ENCODE measurements around the gene COLEC11. TPM values are rescaled to one million over a fixed set of nuclear protein-coding genes. Genes with fewer than 3 reads are reported as not detected.

Gene COLEC11
- total RNA-seq, 1 experiment from 2014 or later = 0.39 TPM

- no peak overlapping the region for H4K5ac ChIP-seq (ENCODE audit: insufficient read length, low read depth, low read length)
- Mint-ChIP-seq H3K4me1 (peaks cover 3 to 5% of the 10 kb centered on the region in 2 experiments; a peak in 1 of 4 replicates), H3K27ac (peak overlapping the region in 1 of 3 experiments; percentile 61; a peak in 1 of 7 replicates), H3K36me3 (ENCODE audit: insufficient read depth in 1 of 3, low read depth in 3 of 3) (no peaks in the 10 kb centered on the region), H3K27me3 (ENCODE audit: low read depth) (peaks cover 16% of the 10 kb centered on the region), H3K4me3 (no peak overlapping the region; a peak in 2 of 5 replicates), H3K9me3 (no peaks in the 10 kb centered on the region)
- no peaks in the 10 kb centered on the region for H3K9me3 ChIP-seq (ENCODE audit: control insufficient read depth, low read depth, low read length)
- H3K27me3 ChIP-seq (ENCODE audit: insufficient read depth, low read length) = no peaks in the 10 kb centered on the region
- no peak overlapping the region for H2AK5ac ChIP-seq (ENCODE audit: insufficient read length, low read length)
- TF ChIP-seq CTCF (conservative IDR thresholded peaks at IDR 0.05) = no peak
- no peak overlapping the region for H3K9ac ChIP-seq (ENCODE audit: extremely low read depth, insufficient read length, low read length)
- H3K23me2 ChIP-seq (ENCODE audit: insufficient read length, low read depth, low read length, poor library complexity, severe bottlenecking) = no peaks in the 10 kb centered on the region
- no peak overlapping the region for H3K23ac ChIP-seq (ENCODE audit: insufficient read length, low read depth, low read length)
- H2BK12ac ChIP-seq (ENCODE audit: insufficient read length, low read depth, low read length) = no peak overlapping the region
- no peak overlapping the region for H3K4ac ChIP-seq (ENCODE audit: low read depth, low read length)
- H2BK20ac ChIP-seq (ENCODE audit: low read depth, low read length, poor library complexity, severe bottlenecking) = no peak overlapping the region
- H3K4me1 ChIP-seq (ENCODE audit: insufficient read depth, low read length) = no peaks in the 10 kb centered on the region
- H4K91ac ChIP-seq (ENCODE audit: insufficient read length, low read depth, low read length) = no peak overlapping the region
- H3K4me2 ChIP-seq (ENCODE audit: insufficient read depth, insufficient read length, low read length) = no peak overlapping the region
- no peak overlapping the region for H2BK15ac ChIP-seq (ENCODE audit: low read depth, low read length)
- H3K14ac ChIP-seq (ENCODE audit: insufficient read depth, low read length) = no peak overlapping the region
- no peaks in the 10 kb centered on the region for H3K79me2 ChIP-seq (ENCODE audit: insufficient read depth, low read length)
- H4K8ac ChIP-seq (replicated peaks; ENCODE audit: insufficient read length, low read depth, low read length) = no peak overlapping the region
- H3K27ac ChIP-seq (ENCODE audit: insufficient read length, low read depth, low read length) = no peak overlapping the region
- no peak overlapping the region for H3T11ph ChIP-seq (ENCODE audit: low read length)
- H3K18ac ChIP-seq (ENCODE audit: insufficient read length, low read depth, low read length) = no peak overlapping the region
- no peak overlapping the region for H2BK5ac ChIP-seq (ENCODE audit: insufficient read length, low read length)
- DNase-seq = peak; percentile 23
- no peak overlapping the region for H2BK120ac ChIP-seq (ENCODE audit: low read depth, low read length, poor library complexity, severe bottlenecking)
- no peak overlapping the region for H3K56ac ChIP-seq (ENCODE audit: insufficient read length, low read depth, low read length)
- H4K20me1 ChIP-seq (ENCODE audit: control insufficient read depth, insufficient read depth, insufficient read length) = no peaks in the 10 kb centered on the region
- H2AFZ ChIP-seq (ENCODE audit: low read length) = no peak overlapping the region
- WGBS (ENCODE audit: extremely low coverage, insufficient read length, low lambda C conversion rate) = no CpG with 5 or more reads among the region's 26 CpGs
- H3K79me1 ChIP-seq (ENCODE audit: insufficient read depth, low read depth, low read length, poor library complexity, severe bottlenecking) = no peaks in the 10 kb centered on the region
These were observed 47.0 kb downstream of the COLEC11 start for GRCh38 chr2:3641841-3642421.

Measured in H9 (cell line).